HG03442 (cell line): ENCODE measurements around the gene SETD1B.

ENCODE experiments used
- ATAC-seq: cut with Tn5 transposase; IDR thresholded peaks from one replicate; pipeline ENCODE4 v1.9.1; 2021; ENCODE audit warnings: mild to moderate bottlenecking, moderate library complexity; ENCODE audit not compliant: unreplicated experiment

The SETD1B gene

DNA sequence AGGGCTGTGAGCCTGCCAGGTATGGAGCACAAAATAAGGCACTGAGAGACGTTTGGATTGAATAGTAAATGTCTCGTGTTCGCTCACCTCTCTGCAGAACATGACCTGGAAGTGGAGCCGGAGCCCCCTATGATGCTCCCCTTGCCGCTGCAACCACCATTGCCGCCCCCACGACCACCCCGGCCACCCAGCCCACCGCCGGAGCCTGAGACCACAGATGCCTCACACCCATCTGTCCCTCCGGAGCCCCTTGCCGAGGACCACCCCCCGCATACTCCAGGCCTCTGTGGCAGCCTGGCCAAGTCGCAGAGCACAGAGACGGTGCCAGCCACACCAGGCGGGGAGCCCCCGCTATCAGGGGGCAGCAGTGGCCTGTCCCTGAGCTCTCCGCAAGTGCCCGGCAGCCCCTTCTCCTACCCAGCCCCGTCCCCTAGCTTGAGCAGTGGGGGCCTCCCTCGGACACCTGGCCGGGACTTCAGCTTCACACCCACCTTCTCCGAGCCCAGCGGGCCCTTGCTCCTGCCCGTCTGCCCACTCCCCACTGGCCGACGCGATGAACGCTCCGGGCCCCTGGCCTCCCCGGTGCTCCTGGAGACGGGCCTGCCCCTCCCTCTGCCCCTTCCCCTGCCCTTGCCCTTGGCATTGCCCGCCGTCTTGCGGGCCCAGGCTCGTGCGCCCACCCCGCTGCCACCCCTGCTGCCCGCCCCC lies 18.7 kb downstream of the SETD1B start:
- ATAC-seq = no peak

DNA sequence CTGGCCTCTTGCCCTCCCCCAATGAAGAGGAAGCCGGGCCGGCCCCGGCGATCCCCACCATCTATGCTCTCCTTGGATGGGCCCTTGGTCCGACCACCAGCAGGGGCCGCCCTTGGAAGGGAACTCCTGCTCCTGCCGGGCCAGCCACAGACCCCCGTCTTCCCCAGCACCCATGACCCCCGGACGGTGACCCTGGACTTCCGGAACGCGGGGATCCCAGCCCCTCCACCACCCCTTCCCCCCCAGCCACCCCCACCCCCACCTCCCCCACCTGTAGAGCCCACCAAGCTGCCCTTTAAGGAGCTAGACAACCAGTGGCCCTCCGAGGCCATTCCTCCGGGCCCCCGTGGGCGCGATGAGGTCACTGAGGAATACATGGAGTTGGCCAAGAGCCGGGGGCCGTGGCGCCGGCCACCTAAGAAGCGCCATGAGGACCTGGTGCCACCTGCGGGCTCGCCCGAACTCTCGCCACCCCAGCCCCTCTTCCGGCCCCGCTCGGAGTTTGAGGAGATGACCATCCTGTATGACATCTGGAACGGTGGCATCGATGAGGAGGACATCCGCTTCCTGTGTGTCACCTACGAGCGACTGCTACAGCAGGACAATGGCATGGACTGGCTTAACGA lies 19.4 kb downstream of the SETD1B start:
- ATAC-seq = no peak

DNA sequence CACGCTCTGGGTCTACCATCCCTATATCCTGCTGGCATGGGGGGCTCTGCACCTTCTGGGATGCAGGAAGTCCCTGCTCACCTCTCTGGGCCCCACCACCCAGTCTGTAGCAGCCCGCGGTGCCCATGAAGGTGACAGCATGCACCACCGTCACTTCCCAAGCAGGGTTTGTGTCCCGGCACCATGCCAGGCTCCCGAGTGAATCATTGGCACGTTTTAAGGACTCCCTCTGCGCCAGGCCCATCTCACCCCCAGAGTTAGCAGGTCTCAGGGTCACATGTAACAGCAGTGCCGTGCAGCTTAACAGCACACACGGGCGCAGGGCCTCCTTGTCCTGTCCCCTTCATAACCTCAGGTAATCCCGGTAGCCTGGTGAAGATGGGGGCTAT lies 19.9 kb downstream of the SETD1B start:
- no peak for ATAC-seq

DNA sequence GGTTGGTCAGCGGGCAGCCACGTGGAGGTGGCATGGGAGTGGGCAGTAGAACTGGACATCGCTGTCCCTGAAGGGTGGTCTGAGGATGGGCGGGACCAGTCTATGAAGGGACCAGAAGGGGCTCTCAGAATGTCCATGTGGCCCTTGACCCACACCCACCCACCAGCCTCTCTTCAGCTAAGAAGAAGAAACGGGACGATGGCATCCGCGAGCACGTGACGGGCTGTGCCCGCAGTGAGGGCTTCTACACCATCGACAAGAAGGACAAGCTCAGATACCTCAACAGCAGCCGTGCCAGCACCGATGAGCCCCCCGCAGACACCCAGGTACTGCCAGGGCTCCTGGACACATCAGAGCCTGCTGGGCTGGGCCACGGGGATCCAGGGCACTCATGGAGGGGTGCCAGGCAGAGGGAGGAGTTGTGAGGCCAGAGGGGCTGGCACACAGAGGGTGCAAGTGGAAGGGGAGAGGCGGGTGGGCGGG lies 21.3 kb downstream of the SETD1B start:
- ATAC-seq = no peak

DNA sequence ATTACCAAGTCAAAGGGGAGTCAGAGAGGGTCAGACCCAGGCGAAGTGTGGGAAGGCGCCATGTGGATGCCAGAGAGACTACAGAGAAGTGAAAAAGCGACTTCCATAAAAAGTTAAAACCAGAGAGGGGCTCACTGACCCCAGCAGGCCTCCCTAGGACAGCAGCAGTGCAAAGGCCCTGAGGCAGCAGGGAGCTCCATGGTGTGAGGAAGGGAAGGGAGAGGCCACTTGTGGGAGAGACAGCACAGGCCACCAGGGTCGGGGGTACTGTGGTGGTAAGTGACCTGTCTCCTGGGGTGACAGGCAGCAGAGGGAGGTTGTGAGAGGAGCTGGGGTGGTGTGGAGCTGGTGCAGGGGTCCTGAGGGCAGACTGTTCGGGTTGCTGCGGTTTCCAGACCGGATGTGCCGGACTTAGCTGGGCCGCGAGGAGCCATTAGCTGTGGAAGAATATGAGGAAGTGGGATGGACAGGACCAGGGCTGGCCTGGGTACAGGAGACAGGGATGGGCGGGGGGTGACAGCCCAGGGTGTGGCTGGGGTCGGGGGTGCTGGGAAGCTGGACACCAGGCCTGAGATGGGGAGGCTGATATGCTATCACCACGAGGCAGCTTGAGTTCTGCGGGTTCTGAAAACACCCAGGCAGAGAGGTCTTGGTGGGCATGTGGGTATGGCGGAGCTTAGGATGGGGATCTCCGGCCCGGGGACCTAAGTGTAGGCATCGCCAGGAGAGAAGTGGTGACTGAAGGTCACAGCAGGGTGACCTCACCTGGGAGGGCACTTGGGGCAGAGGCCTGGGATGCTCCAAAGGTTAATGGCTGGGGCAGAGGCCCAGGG lies 22.7 kb downstream of the SETD1B start:
- ATAC-seq = no peak

DNA sequence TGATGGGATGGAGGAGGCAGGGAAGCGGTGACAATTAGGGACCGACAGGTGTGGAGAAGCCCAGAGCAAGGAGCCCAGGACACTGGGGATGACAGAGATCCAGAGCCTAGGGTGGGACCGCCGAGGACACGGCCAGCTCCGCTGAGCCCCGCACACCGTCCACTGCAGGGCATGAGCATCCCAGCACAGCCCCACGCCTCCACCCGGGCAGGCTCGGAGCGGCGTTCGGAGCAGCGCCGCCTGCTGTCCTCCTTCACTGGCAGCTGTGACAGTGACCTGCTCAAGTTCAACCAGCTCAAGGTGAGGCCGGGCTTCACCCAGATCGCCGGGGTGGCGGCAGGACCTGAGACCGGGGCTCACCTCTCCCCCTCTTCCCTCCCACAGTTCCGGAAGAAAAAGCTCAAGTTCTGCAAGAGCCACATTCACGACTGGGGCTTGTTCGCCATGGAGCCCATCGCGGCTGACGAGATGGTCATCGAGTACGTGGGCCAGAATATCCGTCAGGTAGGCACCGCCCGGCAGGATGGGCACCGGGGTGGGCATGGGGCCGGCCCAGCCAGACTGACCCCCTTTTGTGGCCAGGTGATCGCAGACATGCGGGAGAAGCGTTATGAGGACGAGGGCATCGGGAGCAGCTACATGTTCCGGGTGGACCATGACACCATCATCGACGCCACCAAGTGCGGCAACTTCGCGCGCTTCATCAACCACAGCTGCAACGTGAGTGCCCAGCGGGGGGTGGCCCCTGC lies 23.7 kb downstream of the SETD1B start:
- no peak for ATAC-seq

DNA sequence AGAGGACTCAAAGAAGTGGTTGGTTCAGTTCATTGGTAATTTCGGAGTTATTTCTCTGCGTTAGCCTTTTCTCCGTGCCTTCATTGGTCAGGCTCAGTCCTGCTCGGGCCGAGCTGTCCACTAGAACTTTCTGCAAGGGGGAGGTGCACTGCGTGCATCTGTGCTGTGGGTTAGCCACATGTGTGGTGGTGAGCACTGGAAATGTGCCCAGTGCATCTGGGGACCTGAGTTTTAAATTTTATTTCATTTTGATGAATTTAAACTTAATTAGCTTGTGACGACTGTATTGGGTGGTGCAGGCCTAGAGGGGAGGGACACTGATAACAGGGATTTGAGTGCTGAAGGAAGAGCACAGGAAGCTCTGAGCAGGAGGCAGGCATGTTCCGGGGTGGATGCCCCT lies 24.5 kb downstream of the SETD1B start:
- no peak for ATAC-seq

DNA sequence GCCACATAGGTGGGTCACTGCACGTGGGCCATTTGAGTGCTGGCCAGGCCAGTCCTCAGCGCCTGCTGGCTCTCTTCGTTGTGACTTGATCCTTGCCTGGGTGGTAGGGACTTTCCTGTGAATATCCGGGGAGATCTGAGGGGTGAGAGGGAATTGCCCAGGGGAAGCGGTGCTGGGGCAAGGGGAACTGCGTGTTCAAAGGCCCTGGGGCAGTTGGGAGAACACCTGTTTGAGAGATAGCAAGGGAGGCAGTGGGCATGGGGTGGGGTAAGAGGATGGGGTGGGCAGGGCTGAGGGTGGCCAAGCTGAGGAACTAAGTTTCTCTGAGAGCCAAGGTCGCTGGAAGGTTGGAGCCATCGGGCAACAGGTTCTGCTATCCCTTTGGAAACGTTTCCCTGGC lies 25.0 kb downstream of the SETD1B start:
- ATAC-seq = no peak

DNA sequence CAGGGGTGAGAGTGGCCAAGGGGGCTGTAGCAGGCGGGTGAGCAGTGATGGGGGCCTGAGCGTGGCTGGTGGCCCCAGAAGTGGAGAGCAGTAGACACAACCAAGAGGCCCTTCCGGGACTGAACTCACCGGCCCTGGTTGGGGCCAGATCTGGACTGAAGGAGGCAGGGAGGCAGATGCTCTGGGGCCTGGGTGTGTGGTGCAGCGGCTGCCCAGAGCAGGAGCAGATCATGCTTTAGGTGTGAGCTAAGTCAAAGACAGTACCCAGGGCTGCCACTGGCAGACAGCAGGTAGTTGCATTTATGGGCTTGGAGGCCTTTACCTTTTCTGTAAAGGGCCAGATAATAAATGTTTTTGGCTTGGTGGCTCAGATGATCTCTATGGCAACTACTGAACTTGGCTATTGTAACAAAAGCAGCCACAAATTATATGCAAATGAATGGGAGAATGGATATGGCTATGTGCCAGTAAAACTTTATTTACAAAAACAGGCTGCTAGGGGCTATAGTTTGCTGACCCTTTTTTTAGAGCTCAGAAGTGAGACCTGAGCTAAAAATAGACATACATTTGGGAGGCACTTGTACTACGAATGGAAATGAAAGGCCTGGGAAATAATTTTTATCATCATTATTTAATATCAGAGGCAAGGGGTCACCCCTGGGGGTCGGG lies 25.6 kb downstream of the SETD1B start:
- no peak for ATAC-seq

DNA sequence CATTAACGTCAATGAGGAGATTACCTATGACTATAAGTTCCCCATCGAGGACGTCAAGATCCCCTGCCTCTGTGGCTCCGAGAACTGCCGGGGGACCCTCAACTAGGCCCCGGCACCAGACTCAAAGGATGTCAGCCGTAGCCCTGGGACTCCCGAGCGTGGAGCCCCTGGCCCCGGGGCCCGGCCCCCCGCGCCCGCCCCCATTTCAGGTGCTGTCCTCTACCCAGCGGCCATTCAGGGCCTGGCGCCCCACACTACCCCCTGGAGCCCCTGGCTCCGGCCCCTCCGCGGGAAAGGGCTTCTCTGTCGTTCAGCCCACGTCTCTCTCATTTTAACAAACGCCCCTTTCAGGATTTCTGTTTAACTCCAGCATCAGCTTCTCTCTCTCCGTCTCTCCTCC lies 26.3 kb downstream of the SETD1B start:
- ATAC-seq = no peak

DNA sequence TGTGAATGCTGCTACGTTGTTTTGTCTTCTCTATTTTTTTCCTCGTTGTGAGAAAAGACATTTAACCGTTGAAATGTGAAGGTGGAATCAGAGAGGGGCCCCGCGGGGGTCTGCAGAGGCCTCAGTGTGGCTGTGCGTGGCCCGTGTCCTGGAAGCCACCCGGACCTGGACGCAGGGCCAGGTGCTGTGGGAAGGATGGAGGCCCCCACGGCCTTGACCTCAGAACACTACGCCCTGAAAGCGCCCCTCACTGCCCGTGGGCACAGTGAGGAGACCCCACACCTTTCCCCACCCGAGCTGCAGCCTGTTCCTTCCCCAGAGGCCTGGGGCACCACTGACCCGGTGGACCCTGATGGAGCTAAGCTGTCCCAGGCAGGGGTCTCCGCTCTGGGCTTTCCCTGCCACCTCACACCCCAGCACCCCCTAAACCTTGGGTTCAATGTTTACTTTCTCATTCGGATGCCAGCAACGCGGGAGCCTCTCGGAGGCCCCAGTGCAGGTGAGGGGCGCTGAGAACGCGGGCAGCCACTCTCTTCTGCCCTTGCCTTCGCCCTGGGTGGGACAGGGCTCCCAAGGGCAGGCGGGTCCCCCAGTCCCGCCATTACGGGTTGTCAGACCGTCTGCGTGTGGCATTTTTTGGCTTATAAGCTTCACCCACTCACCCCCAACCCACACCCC lies 26.9 kb downstream of the SETD1B start:
- no peak for ATAC-seq

DNA sequence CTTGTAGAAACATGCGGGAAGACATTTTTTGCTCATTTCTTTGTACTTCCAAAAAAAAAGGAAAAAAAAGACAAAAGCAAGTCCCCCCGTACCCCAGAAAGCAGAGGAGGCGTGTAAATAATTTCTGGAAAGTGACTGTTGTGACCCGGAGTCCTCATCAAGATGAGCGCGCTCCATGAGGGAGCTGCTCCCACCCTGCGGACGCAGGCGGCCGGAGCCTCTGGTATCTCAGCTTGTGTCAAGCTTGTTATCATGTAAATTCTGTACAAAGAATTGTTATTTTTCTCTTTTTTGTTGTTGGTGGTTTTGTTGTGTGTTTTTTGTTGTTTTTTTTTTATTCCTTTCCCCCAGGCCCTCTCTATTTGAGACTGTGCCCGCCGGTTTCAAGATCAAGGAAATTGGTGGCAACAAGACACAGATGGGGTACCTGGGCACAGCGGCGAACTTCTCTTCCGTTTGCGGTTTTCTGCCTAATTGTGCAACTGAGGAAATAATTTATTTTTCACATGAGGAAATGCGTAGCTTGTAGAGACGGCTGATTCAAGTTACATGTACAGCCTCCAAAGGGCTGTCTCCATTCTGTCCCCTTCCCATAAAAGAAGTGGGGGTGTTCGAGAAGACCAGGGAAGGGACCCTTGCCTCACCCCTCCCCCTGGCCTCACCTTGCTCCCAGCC lies 27.9 kb downstream of the SETD1B start:
- no peak for ATAC-seq

DNA sequence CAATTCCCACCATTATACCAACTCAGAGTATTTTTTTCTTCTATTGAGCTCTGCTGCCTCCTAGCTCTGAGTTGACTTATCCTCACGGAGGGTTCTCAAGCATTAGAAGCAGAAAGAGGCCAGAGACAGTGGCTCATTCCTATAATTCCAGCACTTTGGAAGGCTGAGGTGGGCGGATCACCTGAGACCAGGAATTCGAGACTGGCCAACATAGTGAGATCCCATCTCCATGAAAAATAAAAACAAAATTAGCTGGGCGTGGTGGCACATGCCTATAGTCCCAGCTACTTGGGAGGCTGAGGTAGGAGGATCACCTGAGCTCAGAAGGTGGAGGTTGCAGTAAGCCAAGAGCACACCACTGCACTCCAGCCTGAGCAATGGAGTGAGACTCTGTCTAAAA lies 33.9 kb downstream of the SETD1B start:
- no peak for ATAC-seq

DNA sequence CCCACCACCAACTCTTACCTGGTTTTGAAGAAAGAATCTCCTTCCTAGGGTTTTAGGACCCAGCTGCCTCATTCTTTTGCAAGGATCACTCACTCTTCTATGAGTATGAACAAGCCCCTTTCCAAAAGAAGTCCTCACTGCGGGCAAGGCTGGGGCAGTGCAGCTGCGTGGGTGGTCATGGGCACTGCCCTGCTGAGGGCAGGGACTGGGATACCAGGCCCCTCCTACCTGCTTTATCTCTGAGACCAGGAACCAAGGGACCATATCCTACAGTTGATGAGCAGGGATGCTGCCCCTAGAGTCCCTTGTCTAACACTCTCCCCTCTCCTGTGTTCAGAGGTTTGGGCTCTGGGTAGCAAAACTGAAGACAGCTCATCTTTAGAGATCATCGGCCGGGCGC lies 34.3 kb downstream of the SETD1B start:
- ATAC-seq = no peak

DNA sequence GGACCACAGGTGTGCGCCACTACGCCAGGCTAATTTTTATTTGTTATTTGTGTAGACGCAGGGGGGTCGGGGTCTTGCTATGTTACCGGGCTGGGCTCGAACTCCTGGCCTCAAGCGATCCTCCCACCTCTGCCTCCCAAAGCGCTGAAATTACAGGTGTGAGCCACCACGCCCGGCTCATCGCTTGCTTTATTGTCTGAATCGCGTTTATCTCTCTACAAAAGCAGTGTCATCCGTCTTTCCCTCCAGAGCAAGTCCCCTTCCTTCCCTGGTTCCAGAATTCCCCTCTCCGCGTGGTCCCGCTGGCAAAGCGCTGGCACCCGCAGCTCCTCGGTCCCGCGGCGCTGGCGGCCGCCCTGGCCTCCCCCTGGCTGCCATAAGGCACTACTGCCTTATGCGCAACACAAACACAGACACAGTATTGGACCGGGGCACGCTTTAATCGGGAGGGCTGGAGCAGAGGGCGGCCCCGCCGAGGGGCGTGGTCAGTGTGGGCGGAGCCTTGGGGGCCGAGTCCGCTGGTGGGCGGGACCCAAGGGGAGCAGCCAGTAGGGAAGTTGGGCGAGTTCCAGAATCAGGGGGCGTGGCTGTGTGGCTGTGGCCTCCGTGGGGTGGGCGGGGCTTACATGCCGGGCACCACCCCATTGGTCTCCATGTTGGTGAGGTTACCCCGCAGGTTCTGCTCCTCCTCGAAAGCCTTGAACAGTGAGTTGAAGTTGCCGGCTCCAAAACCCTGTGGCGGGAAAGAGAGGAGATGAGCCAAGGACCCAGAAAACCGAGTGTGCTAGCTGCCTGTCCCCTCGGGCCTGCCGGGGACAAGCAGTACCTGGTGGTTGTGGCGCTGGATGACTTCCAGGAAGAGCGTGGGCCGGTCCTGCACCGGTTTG lies 35.5 kb downstream of the SETD1B start:
- ATAC-seq = peak; percentile 92

DNA sequence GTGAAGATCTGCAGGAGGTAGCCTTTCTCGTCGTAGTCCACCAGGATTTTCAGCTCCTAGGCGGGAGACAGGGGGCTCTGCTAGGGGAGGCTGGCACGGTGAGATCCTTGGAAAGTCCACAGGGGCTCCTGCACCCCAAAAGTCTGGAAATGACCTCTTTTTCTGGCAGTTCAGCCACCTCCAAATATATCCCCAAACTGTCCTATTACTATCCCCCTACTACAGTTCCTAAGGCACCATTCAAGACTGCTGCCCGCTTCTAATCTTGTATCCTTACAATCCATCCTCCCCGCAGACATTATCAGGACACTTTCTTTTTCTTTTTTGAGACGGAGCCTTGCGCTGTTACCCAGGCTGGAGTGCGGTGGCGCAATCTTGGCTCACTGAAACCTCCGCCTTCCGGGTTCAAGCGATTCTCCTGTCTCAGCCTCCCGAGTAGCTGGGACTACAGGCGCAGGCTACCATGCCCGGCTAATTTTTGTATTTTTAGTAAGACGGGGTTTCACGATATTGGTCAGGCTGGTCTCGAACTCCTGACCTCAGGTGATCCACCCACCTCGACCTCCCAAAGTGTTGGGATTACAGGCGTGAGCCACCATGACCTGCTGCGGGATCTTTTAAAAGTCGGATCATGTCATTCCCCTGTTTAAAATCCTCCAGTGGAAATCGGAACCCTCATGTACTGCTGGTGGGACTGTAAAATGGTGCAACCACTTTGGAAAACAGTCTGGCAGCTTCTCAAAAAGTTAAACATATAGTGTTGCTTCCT lies 36.4 kb downstream of the SETD1B start:
- ATAC-seq = no peak

DNA sequence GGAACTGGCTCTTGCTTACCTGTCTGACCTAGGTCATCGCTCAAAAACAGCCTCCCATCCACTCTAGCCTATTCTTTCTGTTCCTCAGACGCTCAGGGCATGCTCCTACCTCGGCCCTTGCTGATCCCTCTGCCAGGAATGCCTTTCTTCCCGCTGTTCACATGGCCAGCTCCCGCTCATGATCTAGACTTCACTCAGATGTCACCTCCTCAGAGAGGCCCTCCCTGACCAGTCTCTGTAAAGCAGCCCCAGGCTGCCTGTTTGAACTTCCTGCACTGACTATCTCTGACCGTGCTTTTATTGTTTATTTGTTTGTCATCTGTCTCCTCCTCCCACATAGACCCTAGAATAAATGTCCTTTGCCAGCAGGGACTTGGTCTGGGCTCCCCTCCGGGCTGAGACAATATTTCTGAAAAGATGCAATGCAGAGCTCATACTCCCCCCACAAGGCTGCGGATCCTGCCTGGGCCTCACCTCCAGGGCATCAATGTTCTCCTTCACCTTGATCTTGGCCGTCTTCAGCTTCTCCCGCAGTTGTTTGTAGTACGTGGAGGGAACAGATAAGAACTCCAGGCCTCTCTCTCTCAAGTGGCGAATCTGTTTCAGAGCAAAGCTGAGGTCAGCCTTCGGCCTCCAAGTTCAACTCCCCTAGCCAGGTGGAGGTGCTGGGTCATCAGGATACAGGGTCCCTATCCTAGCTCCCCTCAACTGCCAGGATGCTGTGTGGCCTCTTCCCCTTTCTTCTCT lies 39.6 kb downstream of the SETD1B start:
- no peak for ATAC-seq
